ENCODE measurements around the gene NFASC. TPM values are rescaled to one million over a fixed set of nuclear protein-coding genes. Genes with fewer than 3 reads are reported as not detected.

NFASC gene
- total and polyA plus RNA-seq, 12 donors = 4.8 to 76.7 (median 44.8) TPM

DNA sequence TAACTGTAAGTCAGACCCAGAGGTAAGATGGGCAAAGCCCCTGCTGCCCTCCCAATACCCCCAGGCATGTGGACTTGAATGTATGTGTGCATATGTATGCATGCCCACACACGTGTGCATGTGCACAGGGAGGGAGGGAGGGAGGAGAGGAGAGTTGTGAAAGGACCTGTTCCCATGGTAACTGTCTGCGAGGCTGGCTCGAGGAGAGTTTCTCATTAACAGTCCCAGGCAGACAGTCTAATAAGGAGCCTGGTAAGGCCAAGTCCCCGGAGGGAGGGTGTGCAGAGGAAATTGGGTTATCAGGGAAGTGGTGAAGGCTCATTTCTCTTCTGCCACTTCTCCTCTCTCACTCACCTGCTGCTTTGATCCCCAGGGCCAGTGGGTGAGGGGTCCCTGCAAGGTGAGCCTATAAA, 74.9 kb downstream of the NFASC start:
- TF ChIP-seq POLR2A (IDR thresholded peaks at IDR 0.05) = no peak
- TF ChIP-seq, protein P1, sequence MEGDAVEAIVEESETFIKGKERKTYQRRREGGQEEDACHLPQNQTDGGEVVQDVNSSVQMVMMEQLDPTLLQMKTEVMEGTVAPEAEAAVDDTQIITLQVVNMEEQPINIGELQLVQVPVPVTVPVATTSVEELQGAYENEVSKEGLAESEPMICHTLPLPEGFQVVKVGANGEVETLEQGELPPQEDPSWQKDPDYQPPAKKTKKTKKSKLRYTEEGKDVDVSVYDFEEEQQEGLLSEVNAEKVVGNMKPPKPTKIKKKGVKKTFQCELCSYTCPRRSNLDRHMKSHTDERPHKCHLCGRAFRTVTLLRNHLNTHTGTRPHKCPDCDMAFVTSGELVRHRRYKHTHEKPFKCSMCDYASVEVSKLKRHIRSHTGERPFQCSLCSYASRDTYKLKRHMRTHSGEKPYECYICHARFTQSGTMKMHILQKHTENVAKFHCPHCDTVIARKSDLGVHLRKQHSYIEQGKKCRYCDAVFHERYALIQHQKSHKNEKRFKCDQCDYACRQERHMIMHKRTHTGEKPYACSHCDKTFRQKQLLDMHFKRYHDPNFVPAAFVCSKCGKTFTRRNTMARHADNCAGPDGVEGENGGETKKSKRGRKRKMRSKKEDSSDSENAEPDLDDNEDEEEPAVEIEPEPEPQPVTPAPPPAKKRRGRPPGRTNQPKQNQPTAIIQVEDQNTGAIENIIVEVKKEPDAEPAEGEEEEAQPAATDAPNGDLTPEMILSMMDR (IDR thresholded peaks at IDR 0.05) = no peak

GRCh38 chr1:204946640-204947039, 76.0 kb downstream of the NFASC start:
- no peak overlapping the region for H3K27ac ChIP-seq
- H3K4me1 ChIP-seq (replicated peaks in 1 of 2) = peaks cover 0 to 6% of the 10 kb centered on the region in 2 donors
- 91 to 98% (median 93%) methylated on average over 8 to 9 of the region's 9 CpGs; no CpG with 5 or more reads in 1 of the 4 donors for WGBS, 4 donors
- H3K36me3 ChIP-seq (replicated peaks in 1 of 2) = no peaks in the 10 kb centered on the region
- H3K9me3 ChIP-seq (replicated peaks in 1 of 3) = no peaks in the 10 kb centered on the region
- no peaks in the 10 kb centered on the region for H3K27me3 ChIP-seq
- TF ChIP-seq, protein P1 (IDR thresholded peaks at IDR 0.05) = no peak
- TF ChIP-seq POLR2A (IDR thresholded peaks at IDR 0.05) = no peak
- H3K4me3 ChIP-seq = no peak overlapping the region
- DNase-seq = no peak
- intact Hi-C loops (cut with DNase I) = no loop called here

More for the DNA sequence above, 74.9 kb downstream of the NFASC start:
- DNase-seq = peak in 1 of 7 donors; percentile 58
- intact Hi-C loops (cut with DNase I) = no loop called here
- no peaks in the 10 kb centered on the region for H3K9me3 ChIP-seq (replicated peaks in 1 of 3)
- H3K4me1 ChIP-seq (replicated peaks in 1 of 2) = peaks cover 0 to 6% of the 10 kb centered on the region in 2 donors
- H3K4me3 ChIP-seq = no peak overlapping the region
- H3K36me3 ChIP-seq (replicated peaks in 1 of 2) = no peaks in the 10 kb centered on the region
- no peak overlapping the region for H3K27ac ChIP-seq
- no peaks in the 10 kb centered on the region for H3K27me3 ChIP-seq
- 38 to 52% (median 42%) methylated on average over 4 of the region's 4 CpGs for WGBS, 4 donors

DNA sequence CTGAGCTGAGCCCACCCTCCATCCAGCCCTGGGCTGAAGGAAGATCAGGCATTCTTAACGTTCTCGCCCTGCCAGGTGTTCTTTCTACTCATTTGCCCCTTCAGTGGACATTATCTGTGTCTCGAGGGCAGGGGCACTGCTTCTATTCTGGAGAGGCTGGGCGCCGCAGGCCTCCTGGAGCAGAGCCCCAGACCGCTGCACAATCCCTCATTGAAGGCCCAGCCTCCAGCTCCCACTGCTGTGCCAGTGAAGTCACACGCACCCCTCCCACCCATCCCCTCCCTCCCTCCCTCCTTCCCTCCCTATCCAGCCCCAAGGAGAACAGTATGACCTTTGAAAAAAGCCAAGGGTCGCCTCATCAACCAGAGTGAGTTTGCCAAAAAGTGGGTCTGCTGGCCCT, 76.7 kb downstream of the NFASC start:
- TF ChIP-seq POLR2A (IDR thresholded peaks at IDR 0.05) = no peak
- TF ChIP-seq, protein P1 (IDR thresholded peaks at IDR 0.05) = no peak
- no peaks in the 10 kb centered on the region for H3K36me3 ChIP-seq (replicated peaks in 1 of 2)

GRCh38 chr1:204947747-204948146, 77.1 kb downstream of the NFASC start:
- Histone ChIP-seq H3K4me3 (no peak overlapping the region), H3K9me3 (replicated peaks in 1 of 3) (no peaks in the 10 kb centered on the region), H3K4me1 (replicated peaks in 1 of 2) (no peaks in the 10 kb centered on the region), H3K27ac (no peak overlapping the region), H3K27me3 (no peaks in the 10 kb centered on the region), H3K36me3 (replicated peaks in 1 of 2) (no peaks in the 10 kb centered on the region)
- 71 to 79% (median 74%) methylated on average over 6 of the region's 6 CpGs for WGBS, 4 donors
- no peak for TF ChIP-seq POLR2A (IDR thresholded peaks at IDR 0.05)
- TF ChIP-seq, protein P1 (IDR thresholded peaks at IDR 0.05) = no peak
- intact Hi-C loops (cut with DNase I) = no loop called here
- DNase-seq = no peak

More for the DNA sequence above, 76.7 kb downstream of the NFASC start:
- Histone ChIP-seq H3K27me3 (no peaks in the 10 kb centered on the region), H3K4me1 (replicated peaks in 1 of 2) (peaks cover 0 to under 1% of the 10 kb centered on the region in 2 donors), H3K4me3 (no peak overlapping the region), H3K27ac (no peak overlapping the region), H3K9me3 (replicated peaks in 1 of 3) (no peaks in the 10 kb centered on the region)
- intact Hi-C loops (cut with DNase I) = no loop called here
- DNase-seq = no peak
- WGBS, 4 donors = 76 to 88% (median 85%) methylated on average over 7 to 8 of the region's 8 CpGs

Measured in adrenal gland (tissue), 12 donors.